GM10266 (cell line): ENCODE measurements around the gene CCDC116.

ENCODE experiments used
- DNase-seq: peaks from one replicate; pipeline ENCODE4 v3.0.0; 2012; ENCODE audit errors: extremely low spot score
- TF ChIP-seq, protein P1 (sequence below): IDR thresholded peaks from 2 replicates; pipeline ENCODE4 v1.5.1; 2012; ENCODE audit warnings: mild to moderate bottlenecking, low read depth; ENCODE audit not compliant: control insufficient read depth, insufficient read depth; ENCODE audit errors: missing control alignments

The CCDC116 gene

DNA sequence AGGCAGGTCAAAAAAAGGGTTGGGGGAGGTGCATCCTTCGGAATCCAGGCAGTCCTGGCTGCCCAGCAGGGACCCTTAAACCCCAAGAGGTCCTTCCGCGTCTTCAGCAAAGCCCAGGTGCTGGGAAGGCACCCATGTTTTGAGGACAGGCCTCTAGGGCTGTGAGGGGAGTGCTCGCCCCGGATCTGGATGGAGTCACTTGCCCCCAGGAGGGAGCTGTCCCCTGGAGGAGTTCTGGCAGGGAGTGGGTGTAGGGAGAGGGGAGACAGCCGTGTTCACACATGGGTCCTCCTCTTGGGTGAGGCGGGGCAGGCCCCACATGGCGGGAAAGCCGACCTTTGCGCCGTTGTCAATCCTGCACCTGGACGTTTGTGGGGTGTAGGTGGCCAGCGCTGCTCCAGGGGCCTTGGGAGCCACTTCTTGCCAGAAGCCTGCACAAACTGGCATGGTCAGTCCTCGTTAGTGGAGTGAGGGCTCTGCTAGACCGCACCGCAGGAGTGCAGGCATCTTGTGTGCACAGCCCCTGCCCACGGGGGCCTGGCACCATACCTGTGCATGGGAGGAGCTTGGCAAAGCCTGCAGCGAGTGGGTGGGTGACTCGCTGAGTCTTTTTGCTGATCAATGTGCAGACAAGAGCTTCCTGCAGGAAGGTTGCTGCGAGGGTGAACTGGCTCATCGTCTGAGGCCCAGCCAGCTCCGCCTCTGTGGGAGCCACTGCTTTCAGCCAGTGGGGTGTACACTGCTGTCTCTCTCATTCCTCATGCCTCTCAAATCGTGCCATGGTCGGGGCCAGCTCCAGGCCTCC lies 49.2 kb downstream of the CCDC116 start:
- TF ChIP-seq, protein P1, sequence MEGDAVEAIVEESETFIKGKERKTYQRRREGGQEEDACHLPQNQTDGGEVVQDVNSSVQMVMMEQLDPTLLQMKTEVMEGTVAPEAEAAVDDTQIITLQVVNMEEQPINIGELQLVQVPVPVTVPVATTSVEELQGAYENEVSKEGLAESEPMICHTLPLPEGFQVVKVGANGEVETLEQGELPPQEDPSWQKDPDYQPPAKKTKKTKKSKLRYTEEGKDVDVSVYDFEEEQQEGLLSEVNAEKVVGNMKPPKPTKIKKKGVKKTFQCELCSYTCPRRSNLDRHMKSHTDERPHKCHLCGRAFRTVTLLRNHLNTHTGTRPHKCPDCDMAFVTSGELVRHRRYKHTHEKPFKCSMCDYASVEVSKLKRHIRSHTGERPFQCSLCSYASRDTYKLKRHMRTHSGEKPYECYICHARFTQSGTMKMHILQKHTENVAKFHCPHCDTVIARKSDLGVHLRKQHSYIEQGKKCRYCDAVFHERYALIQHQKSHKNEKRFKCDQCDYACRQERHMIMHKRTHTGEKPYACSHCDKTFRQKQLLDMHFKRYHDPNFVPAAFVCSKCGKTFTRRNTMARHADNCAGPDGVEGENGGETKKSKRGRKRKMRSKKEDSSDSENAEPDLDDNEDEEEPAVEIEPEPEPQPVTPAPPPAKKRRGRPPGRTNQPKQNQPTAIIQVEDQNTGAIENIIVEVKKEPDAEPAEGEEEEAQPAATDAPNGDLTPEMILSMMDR, result no peak
- DNase-seq, result no peak

DNA sequence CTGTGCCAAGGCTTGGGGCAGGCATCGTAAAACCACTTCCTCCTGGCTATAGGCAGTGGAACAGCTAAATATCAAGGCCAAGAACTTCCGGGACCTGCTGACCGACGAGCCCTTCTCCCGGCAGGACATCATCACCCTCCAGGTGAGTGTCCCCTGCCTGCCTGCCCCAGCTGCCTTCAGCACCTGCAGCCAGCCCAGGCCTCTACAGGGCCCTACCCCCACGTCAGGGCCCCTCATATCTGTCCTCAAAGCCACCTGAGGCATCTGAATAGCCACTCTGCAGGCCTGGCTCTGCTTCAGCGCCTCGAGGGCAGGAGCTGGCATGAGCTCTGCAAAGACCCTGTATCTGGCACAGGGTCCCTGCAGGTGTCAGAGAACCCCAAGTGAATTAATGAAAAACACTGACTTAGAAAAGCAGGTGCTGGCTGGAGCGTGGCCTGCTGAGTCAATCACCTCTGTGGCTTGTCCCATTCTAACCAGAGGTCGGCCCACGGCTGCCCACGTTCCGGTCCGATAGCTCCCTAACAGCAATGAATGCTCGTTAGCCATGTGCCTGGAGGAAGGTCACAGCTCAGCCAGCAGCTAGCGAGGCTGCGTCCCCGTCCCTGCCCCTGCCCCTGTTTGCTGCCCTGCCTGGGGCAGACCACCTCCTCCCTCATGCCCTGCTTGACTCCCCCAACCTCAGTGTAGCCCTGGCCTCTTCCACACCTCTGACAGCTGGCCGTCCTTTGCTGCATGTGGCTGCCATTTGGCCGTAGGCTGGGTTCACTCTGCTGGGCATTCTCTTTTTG lies 50.0 kb downstream of the CCDC116 start:
- no peak for DNase-seq
- TF ChIP-seq, protein P1, result no peak

DNA sequence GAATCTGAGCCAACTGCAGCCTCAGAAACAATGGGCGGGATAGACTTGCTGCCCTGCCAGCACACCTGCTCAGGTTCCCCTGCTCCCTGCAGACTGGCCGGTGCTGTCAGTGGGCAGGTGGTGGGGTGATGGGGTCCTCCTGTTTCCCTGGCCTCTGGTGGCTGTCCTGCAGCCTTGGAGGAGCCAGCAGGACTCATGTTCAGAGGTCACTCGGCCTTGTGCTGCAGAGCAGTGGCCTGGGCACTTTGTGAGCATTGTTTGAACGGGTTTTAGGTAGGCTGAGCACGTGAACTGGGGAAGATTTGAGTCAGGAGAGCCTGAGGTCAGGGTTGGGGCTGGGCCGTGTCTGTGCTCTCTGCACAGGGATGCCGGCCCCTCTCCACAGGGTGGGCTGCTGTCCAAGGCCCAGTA lies 50.8 kb downstream of the CCDC116 start:
- DNase-seq, result no peak
- TF ChIP-seq, protein P1, result no peak

DNA sequence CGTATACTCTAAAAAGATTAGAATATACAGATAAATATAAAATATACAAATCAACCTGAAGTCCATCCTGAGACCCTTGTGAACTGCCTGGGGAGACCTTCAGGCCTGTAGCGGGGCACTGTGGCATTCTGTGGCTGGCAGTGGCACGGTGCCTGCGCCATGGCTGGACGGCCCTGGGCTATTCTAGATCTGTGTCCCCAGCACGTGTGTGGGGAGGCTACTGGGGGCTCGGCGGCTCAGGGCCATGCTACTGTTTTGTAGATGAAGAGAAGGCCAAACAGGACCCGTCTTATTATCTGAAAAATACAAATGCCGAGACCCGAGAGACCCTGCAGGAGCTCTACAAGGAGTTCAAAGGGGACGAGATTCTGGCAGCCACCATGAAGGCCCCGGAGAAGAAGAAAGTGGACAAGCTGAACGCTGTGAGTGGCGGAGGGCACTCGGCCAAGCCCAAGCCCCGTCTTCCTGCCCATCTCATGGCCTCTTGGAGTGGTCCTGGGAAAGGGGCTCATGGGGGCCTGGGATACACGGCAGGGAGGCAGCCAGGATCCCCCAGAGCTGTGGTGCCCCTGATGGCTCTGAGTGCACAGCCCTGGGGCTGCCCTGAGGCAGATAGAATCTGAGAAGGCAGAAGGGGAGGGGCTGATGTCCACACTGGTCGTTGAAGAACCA lies 52.1 kb downstream of the CCDC116 start:
- TF ChIP-seq, protein P1, result no peak

DNA sequence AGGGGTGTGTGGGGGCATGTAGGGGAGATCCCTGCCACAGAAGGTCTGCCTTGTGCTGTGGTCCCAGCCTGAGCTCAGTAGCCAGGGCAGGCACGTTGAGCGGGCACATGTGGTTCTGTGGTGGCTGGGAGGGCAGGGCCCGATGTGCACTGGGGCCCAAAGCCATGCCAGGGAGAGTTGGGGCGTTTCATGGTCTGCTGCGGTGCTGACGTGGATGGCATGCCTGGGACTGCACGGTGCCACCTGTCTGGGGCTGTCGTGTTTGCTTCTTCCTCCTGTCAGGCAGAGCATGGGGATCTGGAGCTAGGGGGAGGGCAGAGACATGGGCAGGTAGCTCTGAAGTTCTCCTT lies 52.6 kb downstream of the CCDC116 start:
- DNase-seq, result no peak
- TF ChIP-seq, protein P1, result no peak

More for the DNA sequence above, 52.1 kb downstream of the CCDC116 start:
- no peak for DNase-seq

DNA sequence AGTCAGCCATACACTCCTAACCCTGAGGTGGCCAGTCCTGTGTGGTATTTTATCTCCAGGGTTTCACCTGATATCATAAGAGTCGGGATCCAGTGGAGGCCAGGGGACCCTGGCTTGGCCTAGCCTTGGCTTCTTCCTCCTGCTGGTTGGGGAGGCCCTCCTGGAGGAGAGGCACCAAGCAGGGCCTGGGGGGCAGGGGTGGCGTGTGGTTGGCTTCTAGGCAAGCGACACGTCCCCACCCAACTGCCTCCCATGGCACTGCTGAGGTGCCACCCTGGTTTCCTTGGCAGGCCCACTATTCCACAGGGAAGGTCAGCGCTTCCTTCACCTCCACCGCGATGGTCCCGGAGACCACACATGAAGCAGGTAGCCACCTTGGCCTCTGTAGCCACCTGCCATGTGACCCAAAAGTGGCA lies 53.6 kb downstream of the CCDC116 start:
- DNase-seq, result no peak
- TF ChIP-seq, protein P1, result no peak
